ENCODE measurements around the gene DIPK1B.

DNA sequence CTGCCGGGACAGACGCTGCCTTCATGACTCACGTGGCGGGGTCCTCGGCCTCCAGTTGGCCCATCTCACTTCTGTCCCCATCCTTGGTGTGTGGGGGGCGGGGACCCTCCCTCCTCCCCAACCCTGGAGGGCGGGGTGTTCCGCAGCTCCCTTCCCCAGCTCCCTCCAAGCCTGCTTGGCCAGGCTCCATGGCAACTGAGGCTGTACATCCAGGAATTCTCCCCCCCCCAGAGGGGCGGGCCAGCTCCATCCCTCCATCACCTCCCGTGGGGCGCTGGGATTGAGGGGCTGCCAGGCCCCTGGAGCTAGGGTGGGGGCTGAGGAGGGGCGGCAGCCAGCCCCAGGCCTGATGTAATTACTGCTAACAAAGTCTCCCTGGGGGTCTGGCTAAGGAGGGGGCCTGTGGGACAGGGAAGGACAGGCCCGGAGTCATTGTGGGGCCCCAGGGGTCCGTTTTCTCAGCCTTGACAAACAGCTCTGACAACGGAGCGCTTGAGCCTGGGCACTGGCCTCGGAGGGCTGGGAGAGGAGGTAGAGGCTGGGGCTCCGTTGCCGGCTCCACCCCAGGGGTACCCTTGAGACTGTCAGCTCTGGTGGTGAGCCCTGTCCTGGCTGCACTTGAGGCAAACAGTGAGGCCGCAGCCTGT is 8.0 kb downstream of the DIPK1B start:
- TF ChIP-seq, protein P1, sequence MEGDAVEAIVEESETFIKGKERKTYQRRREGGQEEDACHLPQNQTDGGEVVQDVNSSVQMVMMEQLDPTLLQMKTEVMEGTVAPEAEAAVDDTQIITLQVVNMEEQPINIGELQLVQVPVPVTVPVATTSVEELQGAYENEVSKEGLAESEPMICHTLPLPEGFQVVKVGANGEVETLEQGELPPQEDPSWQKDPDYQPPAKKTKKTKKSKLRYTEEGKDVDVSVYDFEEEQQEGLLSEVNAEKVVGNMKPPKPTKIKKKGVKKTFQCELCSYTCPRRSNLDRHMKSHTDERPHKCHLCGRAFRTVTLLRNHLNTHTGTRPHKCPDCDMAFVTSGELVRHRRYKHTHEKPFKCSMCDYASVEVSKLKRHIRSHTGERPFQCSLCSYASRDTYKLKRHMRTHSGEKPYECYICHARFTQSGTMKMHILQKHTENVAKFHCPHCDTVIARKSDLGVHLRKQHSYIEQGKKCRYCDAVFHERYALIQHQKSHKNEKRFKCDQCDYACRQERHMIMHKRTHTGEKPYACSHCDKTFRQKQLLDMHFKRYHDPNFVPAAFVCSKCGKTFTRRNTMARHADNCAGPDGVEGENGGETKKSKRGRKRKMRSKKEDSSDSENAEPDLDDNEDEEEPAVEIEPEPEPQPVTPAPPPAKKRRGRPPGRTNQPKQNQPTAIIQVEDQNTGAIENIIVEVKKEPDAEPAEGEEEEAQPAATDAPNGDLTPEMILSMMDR (IDR thresholded peaks at IDR 0.05; ENCODE audit: insufficient read depth, low read depth, low read length) = no peak
- no peak for TF ChIP-seq EZH2 (IDR thresholded peaks at IDR 0.05; ENCODE audit: insufficient read depth, low read length)

Data from astrocyte (in vitro differentiated cells and primary cell).